ENCODE results near the gene ZDHHC7. TPM values are rescaled to one million over a fixed set of nuclear protein-coding genes. Genes with fewer than 3 reads are reported as not detected.
A peak's percentile ranks its signal among the peaks of the same experiment; 100 is the strongest.

Gene ZDHHC7
- total and polyA plus RNA-seq, 9 of the 15 experiments (the other 6 are each of a cell fraction or from before 2014, with no cell fraction given): 1.7 to 49.7 (median 37.4) TPM

DNA sequence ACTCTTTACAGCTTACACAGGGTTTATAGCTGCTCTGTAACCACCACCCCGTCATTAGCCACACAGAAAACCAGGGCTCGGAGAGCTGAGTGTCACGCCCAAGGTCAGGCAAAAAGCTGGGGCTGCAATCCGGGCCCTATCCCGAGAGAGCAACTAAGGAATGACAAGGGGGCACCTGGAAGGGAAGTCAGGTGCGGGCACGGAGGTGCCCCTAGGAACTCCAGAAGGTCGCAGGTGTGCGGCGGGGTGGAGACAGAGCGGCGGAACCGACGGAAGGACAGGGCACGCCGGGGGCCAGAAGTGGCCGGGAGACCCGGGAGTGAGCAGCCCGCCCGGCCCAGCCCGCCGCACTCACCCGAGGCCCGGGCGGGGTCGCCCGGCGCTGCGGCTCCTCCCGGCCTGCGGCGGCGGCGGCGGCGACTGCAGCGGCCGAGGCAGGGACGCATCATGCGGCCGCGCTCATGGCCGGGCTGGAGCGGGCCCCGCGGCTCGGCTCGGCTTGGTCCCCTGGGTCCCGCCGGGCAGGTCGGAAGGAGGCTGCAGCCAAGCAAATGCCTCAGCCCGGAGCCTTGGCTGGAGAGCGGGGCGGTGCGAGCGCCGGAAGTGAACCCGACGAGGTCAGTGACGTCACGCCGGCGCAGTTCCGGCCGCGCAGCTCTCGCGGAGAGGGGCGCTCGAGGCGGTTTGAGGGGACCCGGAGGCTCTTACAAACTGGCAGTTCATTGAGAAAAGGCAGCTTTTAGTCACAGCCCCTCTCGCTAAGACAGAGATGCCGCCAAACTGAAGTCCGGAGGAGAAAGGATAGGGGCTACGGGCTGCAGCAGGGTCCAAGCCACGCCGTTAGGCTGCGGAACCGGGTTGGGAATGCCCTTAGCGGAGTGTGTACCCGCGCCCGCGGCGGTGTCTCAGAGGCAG, at the start of gene ZDHHC7 (continued):
- TF ChIP-seq HDAC6 (IDR thresholded peaks at IDR 0.05; ENCODE audit: low read depth, low read length): no peak
- no peak for TF ChIP-seq ZKSCAN3 (CRISPR knock-in tag; IDR thresholded peaks at IDR 0.05)
- TF ChIP-seq PHTF2 (CRISPR knock-in tag; IDR thresholded peaks at IDR 0.05): no peak
- no peak for TF ChIP-seq ZNF740 (CRISPR knock-in tag; IDR thresholded peaks at IDR 0.05)
- TF ChIP-seq ZNF740 (tag; IDR thresholded peaks at IDR 0.05): no peak
- TF ChIP-seq ZNF24 (IDR thresholded peaks at IDR 0.05): no peak
- TF ChIP-seq ZNF354B (CRISPR knock-in tag; IDR thresholded peaks at IDR 0.05): no peak
- no peak for TF ChIP-seq NFYB (IDR thresholded peaks at IDR 0.05; ENCODE audit: extremely low read depth, insufficient read length)
- TF ChIP-seq CXXC5 (CRISPR knock-in tag; IDR thresholded peaks at IDR 0.05): peak; percentile 91
- TF ChIP-seq STAT5A (IDR thresholded peaks at IDR 0.05; ENCODE audit: borderline replicate concordance, low read length): no peak
- TF ChIP-seq POLR2H (tag; IDR thresholded peaks at IDR 0.05; ENCODE audit: low read depth): no peak; the same call in none of the 2 replicates
- TF ChIP-seq SMAD3 (CRISPR knock-in tag; conservative IDR thresholded peaks at IDR 0.05): peak; percentile 80; the same call in 1 of the 2 replicates
- 0 out of 2 replicates have a peak, but pooled peaks have one; percentile 68 for TF ChIP-seq ZNF282 (CRISPR knock-in tag; IDR thresholded peaks at IDR 0.05)
- peak; percentile 98 for TF ChIP-seq NR2C1 (IDR thresholded peaks at IDR 0.05)
- peak; percentile 99 for TF ChIP-seq NR2C1 (tag; IDR thresholded peaks at IDR 0.05)
- TF ChIP-seq ZNF696 (CRISPR knock-in tag; conservative IDR thresholded peaks at IDR 0.05): no peak
- no peak for TF ChIP-seq XRCC3 (IDR thresholded peaks at IDR 0.05)
- peak; percentile 92 for TF ChIP-seq POLR2AphosphoS5 (IDR thresholded peaks at IDR 0.05; ENCODE audit: control insufficient read depth, insufficient read depth, low read depth, low read length)
- TF ChIP-seq ELF1 (tag; IDR thresholded peaks at IDR 0.05): peak; percentile 60; the same call in 1 of the 2 replicates
- TF ChIP-seq ZNF263 (CRISPR knock-in tag; IDR thresholded peaks at IDR 0.05; ENCODE audit: borderline replicate concordance): peak; percentile 54
- no peak for TF ChIP-seq TEAD4 (IDR thresholded peaks at IDR 0.05; ENCODE audit: low read length)
- no peak for TF ChIP-seq TEAD4 (CRISPR knock-in tag; IDR thresholded peaks at IDR 0.05; ENCODE audit: borderline replicate concordance)
- TF ChIP-seq ARNT (IDR thresholded peaks at IDR 0.05): no peak
- peak; percentile 84 for TF ChIP-seq BRD4 (IDR thresholded peaks at IDR 0.05)
- TF ChIP-seq RHOXF2B (CRISPR knock-in tag; conservative IDR thresholded peaks at IDR 0.05): no peak
- no peak for TF ChIP-seq HNRNPL (IDR thresholded peaks at IDR 0.05; ENCODE audit: low read depth, low read length)
- TF ChIP-seq, protein P1, sequence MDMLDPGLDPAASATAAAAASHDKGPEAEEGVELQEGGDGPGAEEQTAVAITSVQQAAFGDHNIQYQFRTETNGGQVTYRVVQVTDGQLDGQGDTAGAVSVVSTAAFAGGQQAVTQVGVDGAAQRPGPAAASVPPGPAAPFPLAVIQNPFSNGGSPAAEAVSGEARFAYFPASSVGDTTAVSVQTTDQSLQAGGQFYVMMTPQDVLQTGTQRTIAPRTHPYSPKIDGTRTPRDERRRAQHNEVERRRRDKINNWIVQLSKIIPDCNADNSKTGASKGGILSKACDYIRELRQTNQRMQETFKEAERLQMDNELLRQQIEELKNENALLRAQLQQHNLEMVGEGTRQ (CRISPR knock-in tag; IDR thresholded peaks at IDR 0.05): no peak
- TF ChIP-seq ZBTB1 (CRISPR knock-in tag; IDR thresholded peaks at IDR 0.05; ENCODE audit: borderline replicate concordance, low read depth): no peak; the same call in 1 of the 2 replicates
- peak in 1 of 2 experiments; percentile 54; a peak in 1 of 3 replicates for TF ChIP-seq CBX3 (IDR thresholded peaks at IDR 0.05; ENCODE audit: borderline replicate concordance in 1 of 2, low read length in 2 of 2)
- TF ChIP-seq HDAC2 (IDR thresholded peaks at IDR 0.05): peak; percentile 71; the same call in 1 of the 2 replicates

Measured in K562 (cell line).